Suprapubic skin (tissue), 4 donors: ENCODE measurements around the gene NEUROD4. TPM values are rescaled to one million over a fixed set of nuclear protein-coding genes. Genes with fewer than 3 reads are reported as not detected.

Experiments used
- DNase-seq, 2 donors: peaks; one replicate each; pipeline ENCODE4 v3.0.0-alpha.2; 2019; ENCODE audit warnings: low spot score in 2 of 2
- H3K27ac ChIP-seq: fragments of 200-600 bp; sonication (generic); one replicate; pipeline ENCODE4 v1.5.1; 2019
- H3K27me3 ChIP-seq: fragments of 200-600 bp; sonication (generic); one replicate; pipeline ENCODE4 v1.5.1; 2019
- H3K36me3 ChIP-seq: fragments of 200-600 bp; sonication (generic); one replicate; pipeline ENCODE4 v1.5.1; 2019
- H3K4me1 ChIP-seq: fragments of 200-600 bp; sonication (generic); one replicate; pipeline ENCODE4 v1.5.1; 2019
- H3K4me3 ChIP-seq: fragments of 200-600 bp; sonication (generic); one replicate; pipeline ENCODE4 v1.5.1; 2019; ENCODE audit warnings: mild to moderate bottlenecking
- H3K9me3 ChIP-seq: fragments of 200-600 bp; sonication (generic); one replicate; pipeline ENCODE4 v1.5.1; 2019
- CTCF ChIP-seq, 2 donors: fragments of 200-600 bp in 1 of 2; fragments of 450-650 bp in 1 of 2; sonication (generic) in 1 of 2; IDR thresholded peaks; one replicate each; pipeline ENCODE4 v1.5.1; 2016 to 2019; ENCODE audit warnings: antibody characterized with exemption in 2 of 2, mild to moderate bottlenecking in 1 of 2, moderate library complexity in 1 of 2
- EP300 ChIP-seq: sonication (generic); formaldehyde crosslinking; IDR thresholded peaks from one replicate; pipeline ENCODE4 v1.6.1; 2017; ENCODE audit warnings: antibody characterized with exemption
- POLR2A ChIP-seq, 2 donors: fragments of 450-650 bp; IDR thresholded peaks; one replicate each; pipeline ENCODE4 v1.6.1; 2017; ENCODE audit warnings: antibody characterized with exemption in 2 of 2, mild to moderate bottlenecking in 2 of 2, moderate library complexity in 2 of 2
- POLR2AphosphoS5 ChIP-seq, 3 donors: sonication (generic); formaldehyde crosslinking; IDR thresholded peaks; one replicate each; pipeline ENCODE4 v1.6.1; 2017; ENCODE audit warnings: antibody characterized with exemption in 3 of 3
- WGBS: methylation state at CpG from one replicate; pipeline ENCODE4 v1.1.5; 2018; 5-methylcytosine and 5-hydroxymethylcytosine counted together
- total RNA-seq, 4 donors: library from RNA; depleted of rRNA; stranded (reverse); fragments of >200 nt; gene quantifications; one replicate each; pipeline ENCODE4 v1.1.0, GENCODE V29; 2016

The NEUROD4 gene
- total RNA-seq, 4 donors from 2014 or later: not detected

DNA sequence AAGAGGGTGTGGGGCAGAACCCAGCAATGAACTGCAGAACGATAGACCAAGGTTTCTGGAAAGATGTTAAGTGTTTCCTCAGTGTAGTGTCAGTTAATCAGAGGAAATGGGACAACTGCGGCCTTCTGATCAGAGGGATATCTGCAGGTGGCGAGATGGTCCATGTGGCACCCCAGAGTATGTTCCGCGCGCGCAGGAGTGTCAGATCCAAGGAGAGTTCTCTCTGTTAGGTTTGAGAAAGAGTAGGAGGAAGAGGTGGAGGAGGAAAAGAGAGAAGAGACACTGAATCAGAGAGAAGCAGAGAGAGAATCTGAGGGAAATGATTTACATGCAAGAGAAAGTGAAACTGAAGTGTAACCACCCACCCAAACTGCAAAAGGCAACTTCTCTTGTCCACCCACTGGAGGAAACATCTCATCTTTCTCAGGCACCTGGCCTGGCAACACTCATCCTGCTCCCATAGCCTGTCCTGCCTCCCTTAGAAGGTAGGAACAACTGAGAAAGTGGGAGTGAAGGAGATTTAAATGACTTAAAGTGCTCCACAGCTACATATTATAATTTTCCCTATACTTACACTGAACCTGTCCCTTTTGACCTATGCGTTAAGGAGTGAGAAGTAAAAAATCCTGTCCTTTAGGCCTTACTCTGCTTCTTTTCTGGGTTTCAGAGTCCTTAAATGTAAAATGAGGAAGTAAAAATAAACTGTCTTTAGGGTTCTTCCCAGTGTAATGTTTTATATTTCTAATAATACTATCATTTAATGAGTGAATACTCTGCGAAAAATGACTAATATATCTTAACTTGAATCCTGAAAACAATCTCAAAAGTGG is 28.4 kb upstream of the NEUROD4 start:
- Histone ChIP-seq H3K27ac (no peak overlapping the region), H3K4me1 (no peaks in the 10 kb centered on the region), H3K36me3 (no peaks in the 10 kb centered on the region), H3K27me3 (no peaks in the 10 kb centered on the region), H3K9me3 (no peaks in the 10 kb centered on the region), H3K4me3 (no peak overlapping the region)
- TF ChIP-seq EP300 (no peak), POLR2A (IDR thresholded peaks at IDR 0.05) (no peak), POLR2AphosphoS5 (IDR thresholded peaks at IDR 0.05) (no peak), CTCF (IDR thresholded peaks at IDR 0.05) (no peak)
- DNase-seq: no peak
- WGBS: 80% methylated on average over 9 of the region's 9 CpGs

- no peak for DNase-seq
- TF ChIP-seq EP300 (no peak), CTCF (IDR thresholded peaks at IDR 0.05) (no peak), POLR2AphosphoS5 (IDR thresholded peaks at IDR 0.05) (no peak), POLR2A (IDR thresholded peaks at IDR 0.05) (no peak)
- 79% methylated on average over 5 of the region's 5 CpGs for WGBS
These were observed 27.8 kb upstream of the NEUROD4 start for GRCh38 chr12:54991991-54992375.

GRCh38 chr12:54993181-54993835 is 26.5 kb upstream of the NEUROD4 start:
- no peaks in the 10 kb centered on the region for H3K9me3 ChIP-seq
- H3K36me3 ChIP-seq: no peaks in the 10 kb centered on the region
- no peaks in the 10 kb centered on the region for H3K4me1 ChIP-seq
- no peak for DNase-seq
- H3K4me3 ChIP-seq: no peak overlapping the region
- no peak overlapping the region for H3K27ac ChIP-seq
- H3K27me3 ChIP-seq: no peaks in the 10 kb centered on the region
- TF ChIP-seq CTCF (IDR thresholded peaks at IDR 0.05) (peak; percentile 75 to 80), POLR2A (IDR thresholded peaks at IDR 0.05) (no peak), POLR2AphosphoS5 (IDR thresholded peaks at IDR 0.05) (no peak), EP300 (no peak)
- WGBS: 25% methylated on average over 12 of the region's 12 CpGs

More at GRCh38 chr12:54991991-54992375, 27.8 kb upstream of the NEUROD4 start:
- no peak overlapping the region for H3K27ac ChIP-seq
- H3K36me3 ChIP-seq: no peaks in the 10 kb centered on the region
- H3K4me1 ChIP-seq: no peaks in the 10 kb centered on the region
- no peak overlapping the region for H3K4me3 ChIP-seq
- no peaks in the 10 kb centered on the region for H3K27me3 ChIP-seq
- no peaks in the 10 kb centered on the region for H3K9me3 ChIP-seq

GRCh38 chr12:54996205-54996604 is 23.6 kb upstream of the NEUROD4 start:
- Histone ChIP-seq H3K36me3 (no peaks in the 10 kb centered on the region), H3K27me3 (no peaks in the 10 kb centered on the region), H3K27ac (no peak overlapping the region), H3K4me1 (no peaks in the 10 kb centered on the region), H3K9me3 (no peaks in the 10 kb centered on the region), H3K4me3 (no peak overlapping the region)
- DNase-seq: no peak
- TF ChIP-seq POLR2AphosphoS5 (IDR thresholded peaks at IDR 0.05) (no peak), POLR2A (IDR thresholded peaks at IDR 0.05) (no peak), EP300 (no peak), CTCF (IDR thresholded peaks at IDR 0.05) (no peak)
- WGBS: 58% methylated on average over 5 of the region's 5 CpGs

DNA sequence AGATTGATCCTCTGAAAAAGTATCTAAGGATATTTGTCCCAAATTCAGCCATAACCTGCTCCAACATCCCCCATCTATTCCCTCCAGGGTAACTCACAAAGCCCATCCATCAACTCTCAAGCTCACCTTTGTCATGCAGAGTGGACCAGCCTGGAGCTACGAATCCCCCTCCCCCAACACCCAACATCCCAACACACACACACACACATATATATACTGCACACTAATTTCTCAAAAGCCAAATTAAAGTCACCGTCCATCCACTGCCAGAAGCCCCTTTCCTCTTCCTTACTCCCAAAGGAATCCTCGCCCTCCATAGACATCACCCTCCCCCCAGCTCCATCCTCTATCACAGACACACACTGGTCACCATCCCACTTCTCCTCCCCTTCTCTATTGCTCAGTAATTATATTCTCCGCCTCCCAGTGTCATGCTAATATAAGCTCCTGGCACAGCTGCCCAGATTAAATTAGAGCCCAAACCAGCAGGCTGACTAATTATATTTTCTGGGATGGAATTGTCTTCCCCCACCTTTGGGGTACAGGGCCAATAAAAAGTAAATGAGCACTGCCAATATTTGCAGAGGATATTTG is 21.7 kb upstream of the NEUROD4 start:
- TF ChIP-seq CTCF (IDR thresholded peaks at IDR 0.05) (no peak), POLR2AphosphoS5 (IDR thresholded peaks at IDR 0.05) (no peak)
- 47% methylated on average over 4 of the region's 4 CpGs for WGBS
- no peak overlapping the region for H3K27ac ChIP-seq
- H3K36me3 ChIP-seq: no peaks in the 10 kb centered on the region
- H3K27me3 ChIP-seq: peaks cover 4% of the 10 kb centered on the region
- no peaks in the 10 kb centered on the region for H3K4me1 ChIP-seq
- no peaks in the 10 kb centered on the region for H3K9me3 ChIP-seq
- no peak overlapping the region for H3K4me3 ChIP-seq
- no peak for DNase-seq
